Esophagus muscularis mucosa (tissue), 3 donors: Measurements from ENCODE around the gene RNF213.

Source experiments
- POLR2A ChIP-seq: fragments of 450-650 bp; IDR thresholded peaks from one replicate; pipeline ENCODE4 v1.6.1; 2017; ENCODE audit warnings: antibody characterized with exemption, moderate library complexity, mild to moderate bottlenecking, low read depth
- POLR2AphosphoS5 ChIP-seq, 2 donors: sonication (generic); formaldehyde crosslinking; IDR thresholded peaks; one replicate each; pipeline ENCODE4 v1.6.1; 2017; ENCODE audit warnings: antibody characterized with exemption in 2 of 2
- TF ChIP-seq, protein P1 (sequence below), 3 experiments: fragments of 200-600 bp in 2 of 3; fragments of 450-650 bp in 1 of 3; sonication (generic) in 2 of 3; IDR thresholded peaks; one replicate each; pipeline ENCODE4 v1.5.1; 2017 to 2019; ENCODE audit warnings: antibody characterized with exemption in 3 of 3, mild to moderate bottlenecking in 2 of 3, moderate library complexity in 1 of 3

- no peak for TF ChIP-seq POLR2A
- TF ChIP-seq, protein P1, sequence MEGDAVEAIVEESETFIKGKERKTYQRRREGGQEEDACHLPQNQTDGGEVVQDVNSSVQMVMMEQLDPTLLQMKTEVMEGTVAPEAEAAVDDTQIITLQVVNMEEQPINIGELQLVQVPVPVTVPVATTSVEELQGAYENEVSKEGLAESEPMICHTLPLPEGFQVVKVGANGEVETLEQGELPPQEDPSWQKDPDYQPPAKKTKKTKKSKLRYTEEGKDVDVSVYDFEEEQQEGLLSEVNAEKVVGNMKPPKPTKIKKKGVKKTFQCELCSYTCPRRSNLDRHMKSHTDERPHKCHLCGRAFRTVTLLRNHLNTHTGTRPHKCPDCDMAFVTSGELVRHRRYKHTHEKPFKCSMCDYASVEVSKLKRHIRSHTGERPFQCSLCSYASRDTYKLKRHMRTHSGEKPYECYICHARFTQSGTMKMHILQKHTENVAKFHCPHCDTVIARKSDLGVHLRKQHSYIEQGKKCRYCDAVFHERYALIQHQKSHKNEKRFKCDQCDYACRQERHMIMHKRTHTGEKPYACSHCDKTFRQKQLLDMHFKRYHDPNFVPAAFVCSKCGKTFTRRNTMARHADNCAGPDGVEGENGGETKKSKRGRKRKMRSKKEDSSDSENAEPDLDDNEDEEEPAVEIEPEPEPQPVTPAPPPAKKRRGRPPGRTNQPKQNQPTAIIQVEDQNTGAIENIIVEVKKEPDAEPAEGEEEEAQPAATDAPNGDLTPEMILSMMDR (IDR thresholded peaks at IDR 0.05): no peak
- TF ChIP-seq POLR2AphosphoS5 (IDR thresholded peaks at IDR 0.05): no peak
Measured at GRCh38 chr17:80432961-80433550, 172.4 kb downstream of the RNF213 start.
